GM21619 (cell line): ENCODE results near the gene MEF2B.
"Not testable (repeated sequence)": the region's sequence is repeated elsewhere in the genome, so short reads cannot be mapped to it uniquely, and the experiment has no call there.

Experiments used
- ATAC-seq: cut with Tn5 transposase; IDR thresholded peaks from one replicate; pipeline ENCODE4 v1.9.1; 2021; ENCODE audit not compliant: unreplicated experiment

MEF2B gene

DNA sequence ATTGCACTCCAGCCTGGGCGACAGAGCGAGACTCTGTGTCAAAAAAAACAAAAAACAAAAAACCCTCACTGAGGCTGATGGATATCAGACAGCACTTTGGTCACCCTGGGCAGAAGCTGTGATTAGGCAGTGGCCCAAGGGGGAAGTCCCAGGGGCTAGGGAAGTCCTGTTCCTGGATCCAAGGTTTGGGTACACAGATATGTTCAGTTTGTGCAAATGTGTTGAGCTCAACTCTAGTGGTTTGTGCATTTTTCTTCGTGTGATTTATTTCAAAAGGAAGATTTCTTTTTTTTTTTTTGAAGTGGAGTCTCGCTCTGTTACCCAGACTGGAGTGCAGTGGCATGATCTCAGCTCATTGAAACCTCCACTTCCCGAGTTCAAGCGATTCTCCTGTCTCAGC is 12.3 kb downstream of the MEF2B start:
- ATAC-seq, result no peak

DNA sequence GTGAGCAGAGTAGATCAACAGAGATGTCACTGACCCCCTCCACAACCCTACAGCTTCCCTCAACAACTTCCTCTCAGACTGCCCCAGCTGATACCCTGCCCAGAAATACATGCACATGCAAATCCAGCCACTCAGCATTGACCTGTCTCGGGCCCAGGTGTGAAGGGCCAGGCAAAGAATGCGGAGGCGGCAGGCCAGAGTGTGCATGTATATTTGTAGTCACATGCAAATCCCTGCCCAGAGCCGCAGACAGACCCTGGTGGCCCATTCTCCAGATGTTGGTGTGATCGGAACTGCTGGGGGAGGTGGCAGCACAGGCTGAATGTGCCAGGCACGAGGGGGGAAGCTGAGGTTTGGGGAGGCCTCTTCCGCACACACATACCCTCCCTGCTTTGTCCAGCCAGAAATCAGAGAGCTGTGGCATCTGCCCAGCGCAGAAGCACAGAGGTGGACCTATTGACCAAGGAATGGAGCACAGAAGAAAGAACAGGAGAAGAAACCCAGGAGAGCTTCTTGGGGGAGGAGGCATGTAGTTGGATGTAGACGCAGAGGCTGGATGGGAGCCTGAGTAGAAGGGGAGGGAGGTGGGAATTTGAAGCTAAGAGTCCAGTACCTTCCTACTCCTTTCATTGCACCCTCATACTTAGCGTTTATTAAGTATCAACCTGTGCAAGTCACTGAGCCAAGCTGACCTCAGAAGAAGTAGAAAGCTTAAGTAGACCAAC is 14.4 kb downstream of the MEF2B start:
- ATAC-seq, result peak; percentile 58

DNA sequence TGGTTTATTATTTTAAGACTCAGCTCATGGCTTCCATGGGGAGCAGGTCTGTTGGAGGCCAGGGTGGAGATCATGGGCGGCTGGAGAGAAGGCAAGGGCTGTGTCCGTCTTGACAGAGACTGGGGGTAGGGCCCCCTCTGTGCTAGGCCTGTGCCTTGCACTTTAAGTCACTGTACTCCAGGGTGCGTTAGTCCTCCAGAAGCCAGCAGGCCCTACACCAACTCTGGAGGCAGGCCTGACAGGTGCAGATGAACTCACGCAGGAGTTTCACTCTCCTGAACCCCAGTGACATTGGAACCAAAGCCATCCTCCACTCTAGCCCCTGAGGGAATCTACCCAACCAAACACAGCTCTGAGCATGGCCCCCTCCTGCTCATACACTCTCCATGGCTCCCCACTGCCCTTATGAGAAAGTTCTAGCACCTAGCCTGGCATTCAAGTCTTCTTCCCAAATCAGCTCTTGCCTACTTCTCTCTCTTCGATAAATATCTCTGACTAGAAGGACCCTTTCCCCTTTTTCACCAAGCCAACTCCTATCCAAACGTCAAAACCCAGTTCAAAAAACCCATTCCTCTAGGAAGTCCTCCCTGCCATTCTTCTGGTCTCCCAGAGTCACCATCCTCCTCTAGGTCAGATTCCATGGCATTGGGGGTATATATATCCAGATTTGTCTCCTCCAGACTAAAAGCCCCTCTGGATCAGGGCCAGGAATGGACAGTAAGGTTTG is 15.1 kb downstream of the MEF2B start:
- ATAC-seq, result no peak

DNA sequence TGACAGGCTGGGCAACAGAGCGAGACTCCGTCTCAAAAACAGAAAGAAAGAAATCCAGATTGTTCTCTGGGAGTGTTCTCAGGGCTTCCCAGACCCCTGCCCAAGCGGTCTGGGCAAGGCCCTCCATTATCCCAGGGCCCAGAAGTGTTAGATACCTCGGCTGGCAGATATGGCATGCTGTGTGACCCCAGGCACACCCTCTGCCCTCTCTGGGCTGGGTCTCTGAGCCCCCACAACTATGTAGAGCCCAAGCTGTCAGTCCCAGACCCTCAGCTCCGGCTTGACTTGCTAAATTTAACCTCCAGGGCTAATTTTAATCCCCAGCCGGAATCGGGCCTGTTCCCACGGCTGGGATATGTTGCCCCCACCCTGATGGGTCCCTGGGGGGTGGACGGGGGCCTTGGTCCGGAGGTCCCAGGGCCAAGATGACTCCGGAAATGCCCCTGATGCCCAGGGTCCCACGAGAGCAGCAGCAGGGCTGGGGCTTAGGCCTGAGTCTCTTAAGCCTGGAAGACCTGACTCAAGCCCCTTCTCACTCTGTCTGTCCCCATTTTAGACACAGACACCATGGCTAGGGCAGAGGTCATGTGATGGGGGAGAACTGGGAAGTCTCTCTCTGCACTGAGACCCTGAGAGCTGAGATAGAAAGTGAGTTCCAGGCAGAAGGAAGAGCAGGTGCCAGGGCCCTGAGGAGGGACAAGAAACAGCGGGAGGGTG is 17.2 kb downstream of the MEF2B start:
- no peak for ATAC-seq

DNA sequence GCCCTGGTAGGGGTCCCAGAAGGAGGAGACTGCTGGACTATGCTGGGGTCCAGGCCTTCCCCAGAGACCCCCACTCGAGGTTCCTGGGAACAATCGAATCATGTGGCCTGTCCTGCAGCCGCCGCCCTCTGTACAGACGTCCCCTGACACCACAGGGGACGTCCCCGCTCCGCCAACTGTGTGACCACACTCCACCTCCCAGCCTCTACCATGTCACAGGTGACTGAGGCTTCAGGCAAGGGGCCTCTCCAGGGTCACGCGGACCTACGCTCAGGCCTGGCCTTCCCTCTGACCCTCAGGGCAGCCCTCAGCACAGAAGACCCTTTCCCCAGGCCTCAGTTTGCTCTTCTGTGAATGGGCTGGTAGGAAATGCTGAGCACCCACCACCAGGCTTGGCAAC is 18.6 kb downstream of the MEF2B start:
- ATAC-seq, result no peak

DNA sequence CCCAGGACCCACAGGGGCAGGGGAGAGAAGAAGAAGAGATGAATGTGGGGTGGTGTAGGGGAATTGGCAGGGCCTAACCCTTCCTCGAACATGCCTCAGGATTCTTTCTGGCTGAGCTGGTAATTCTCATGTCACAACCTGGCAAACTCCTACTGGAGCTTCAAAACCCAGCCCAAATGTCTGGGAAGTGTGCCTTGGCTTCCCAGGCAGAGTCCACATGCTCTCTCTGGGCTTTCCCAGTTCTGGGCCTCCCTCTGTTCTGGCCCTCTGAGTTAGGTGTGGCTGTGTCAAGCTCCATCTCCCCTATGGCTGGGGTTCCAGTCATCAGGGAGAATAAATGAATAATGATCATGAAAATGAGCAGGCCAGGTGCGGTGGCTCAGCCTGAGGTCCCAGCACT is 20.6 kb downstream of the MEF2B start:
- ATAC-seq, result no peak

DNA sequence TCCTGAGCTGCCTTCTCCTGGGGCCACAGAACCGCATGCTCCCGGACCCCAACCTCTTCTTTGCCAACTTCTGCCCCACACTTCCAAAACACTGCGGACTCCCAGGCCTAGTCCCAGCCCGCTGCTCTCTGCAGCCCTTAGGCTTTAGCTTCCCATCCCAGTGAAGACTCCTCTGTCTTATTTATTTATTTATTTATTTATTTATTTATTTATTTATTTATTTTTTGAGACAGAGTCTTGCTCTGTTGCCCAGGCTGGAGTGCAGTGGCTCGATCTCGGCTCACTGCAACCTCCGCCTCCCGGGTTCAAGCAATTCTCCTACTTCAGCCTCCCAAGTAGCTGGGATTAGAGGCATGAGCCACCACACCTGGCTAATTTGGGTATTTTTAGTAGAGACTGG is 21.6 kb downstream of the MEF2B start:
- ATAC-seq, result not testable (repeated sequence)

DNA sequence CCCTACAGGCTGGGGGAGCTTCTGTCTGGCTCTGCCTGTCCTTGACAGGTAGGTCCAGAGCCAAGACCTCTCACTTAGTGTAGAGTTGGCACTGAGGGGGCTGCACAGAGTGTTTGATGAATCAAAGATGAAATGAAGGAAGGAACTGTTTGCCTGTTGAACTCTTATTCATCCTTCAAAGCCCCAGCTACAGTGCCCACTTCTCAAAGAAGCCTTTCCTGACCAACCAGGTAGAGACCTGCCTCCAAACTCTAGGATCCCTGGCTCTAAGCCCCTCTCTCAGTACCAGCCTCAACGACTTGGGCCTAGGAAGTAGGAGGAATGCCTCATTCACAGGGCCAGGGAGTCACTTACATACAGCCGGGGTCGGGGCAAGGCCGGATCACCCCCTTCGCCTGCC is 22.7 kb downstream of the MEF2B start:
- ATAC-seq, result no peak

DNA sequence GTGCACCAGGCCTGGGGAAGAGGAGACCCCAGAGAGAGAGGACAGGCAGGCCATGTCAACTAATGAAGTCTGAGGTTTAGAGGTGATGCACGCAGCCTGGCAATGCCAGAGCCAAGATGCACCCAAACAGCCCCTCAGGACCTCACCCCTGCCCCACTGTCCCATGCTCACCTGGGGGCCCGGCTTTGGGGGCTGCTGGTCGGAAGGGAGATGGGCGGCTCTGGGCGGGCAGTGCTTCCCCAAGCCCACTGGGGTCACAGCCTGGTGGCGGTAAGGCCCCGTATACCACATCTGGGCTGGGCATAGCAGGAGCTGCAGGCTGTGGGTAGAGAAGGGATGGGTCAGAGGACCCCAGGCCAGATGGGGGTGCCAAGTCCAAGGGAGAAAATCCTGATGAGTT is 23.2 kb downstream of the MEF2B start:
- no peak for ATAC-seq

DNA sequence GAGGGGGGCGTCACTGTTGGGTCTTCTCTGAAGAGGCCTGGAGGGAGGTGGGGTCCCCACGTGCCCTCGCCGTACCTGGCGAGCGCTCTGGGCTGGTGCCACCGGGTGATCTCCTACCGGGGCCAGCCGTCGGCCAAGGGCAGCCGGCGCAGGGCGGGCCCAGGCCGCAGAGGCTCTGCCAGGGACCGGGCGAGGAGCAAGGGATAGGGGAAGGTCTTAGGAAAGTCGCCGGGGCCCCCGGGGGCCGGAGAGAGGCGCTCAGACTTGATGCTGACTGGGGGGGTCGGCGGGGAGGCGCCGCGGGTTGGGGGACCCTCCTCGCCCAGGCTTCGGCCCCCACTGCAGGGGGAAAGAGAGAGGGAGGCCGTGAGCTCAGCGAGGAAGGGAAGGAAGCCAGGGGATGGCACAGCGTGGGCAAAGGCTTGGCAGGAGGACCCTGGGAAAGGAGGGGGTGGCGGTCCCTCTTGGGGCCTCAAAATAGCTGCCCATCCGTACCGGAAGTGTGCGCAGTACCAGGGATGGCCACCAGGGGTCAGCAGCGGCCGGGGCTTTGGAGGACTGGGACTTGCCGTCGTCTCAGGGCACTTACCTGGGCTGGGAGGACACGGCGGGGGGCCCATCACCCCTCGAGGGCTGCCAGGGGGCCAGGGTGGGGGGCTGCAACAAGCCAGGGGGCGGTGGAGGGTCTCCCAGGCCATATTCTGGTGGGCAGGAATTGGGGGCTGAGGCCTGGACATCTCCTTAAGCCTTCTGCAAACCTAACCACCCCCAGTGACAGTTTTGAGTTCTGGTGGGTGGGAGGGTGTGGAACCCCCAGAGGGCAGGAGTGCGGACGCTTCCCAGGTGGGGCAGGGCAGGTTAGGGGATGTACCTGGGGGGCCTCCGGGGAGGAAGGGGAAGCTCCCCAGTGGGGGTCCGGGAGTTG is 24.1 kb downstream of the MEF2B start:
- ATAC-seq, result no peak

DNA sequence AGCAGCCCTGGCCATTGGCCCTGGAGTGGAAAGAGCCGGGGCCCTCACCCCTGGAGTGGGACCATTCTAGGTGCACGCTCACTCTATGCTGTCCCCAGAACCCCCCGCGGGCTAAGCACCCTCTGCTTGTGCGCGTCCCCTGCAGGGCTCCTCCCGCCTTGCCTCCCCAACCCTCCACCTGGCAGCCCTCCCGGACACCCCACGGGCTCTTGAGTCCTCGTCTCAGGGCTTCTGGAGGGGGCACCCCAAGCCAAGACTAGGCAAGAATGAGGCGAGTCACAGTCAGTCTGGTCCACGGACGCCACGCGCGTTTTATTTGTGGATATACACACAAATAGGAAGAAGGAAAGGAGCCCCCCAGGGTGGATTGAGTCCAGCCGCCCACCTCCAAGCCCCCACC is 24.8 kb downstream of the MEF2B start:
- ATAC-seq, result no peak

DNA sequence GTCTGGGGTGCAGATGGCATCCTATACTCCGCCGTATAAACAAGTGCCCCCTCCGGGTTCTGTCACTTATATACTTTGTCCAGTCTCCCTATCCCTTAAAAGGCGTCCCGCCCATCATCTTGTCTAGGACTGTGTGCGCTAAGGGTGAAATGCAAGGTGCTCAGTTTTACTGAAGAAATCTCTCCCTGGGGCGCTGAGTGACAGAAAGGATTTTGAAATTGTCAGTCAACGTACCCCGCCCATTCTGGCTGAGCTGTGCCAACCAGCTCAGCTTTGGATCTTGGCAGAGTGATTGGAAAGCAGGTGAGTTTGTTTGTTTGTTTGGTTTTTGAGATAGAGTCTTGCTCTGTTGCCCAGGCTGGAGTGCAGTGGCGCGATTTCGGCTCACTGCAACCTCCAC is 27.7 kb downstream of the MEF2B start:
- ATAC-seq, result no peak

DNA sequence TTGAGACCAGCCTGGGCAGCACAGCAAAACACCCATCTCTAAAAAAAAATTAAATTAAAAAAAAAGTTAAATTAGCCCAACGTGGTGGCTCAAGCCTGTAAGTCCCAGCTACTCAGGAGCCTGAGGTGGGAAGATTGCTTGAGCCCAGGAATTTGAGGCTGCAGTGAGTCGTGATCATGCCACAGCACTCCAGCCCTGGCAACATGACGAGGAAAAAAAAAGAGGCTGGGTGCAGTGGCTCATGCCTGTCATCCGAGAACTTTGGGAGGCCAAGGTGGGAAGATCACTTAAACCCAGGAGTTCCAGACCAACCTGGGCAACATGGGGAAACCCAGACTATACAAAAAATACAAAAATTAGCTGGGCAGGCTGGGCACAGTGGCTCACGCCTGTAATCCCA is 29.6 kb downstream of the MEF2B start:
- ATAC-seq, result no peak

DNA sequence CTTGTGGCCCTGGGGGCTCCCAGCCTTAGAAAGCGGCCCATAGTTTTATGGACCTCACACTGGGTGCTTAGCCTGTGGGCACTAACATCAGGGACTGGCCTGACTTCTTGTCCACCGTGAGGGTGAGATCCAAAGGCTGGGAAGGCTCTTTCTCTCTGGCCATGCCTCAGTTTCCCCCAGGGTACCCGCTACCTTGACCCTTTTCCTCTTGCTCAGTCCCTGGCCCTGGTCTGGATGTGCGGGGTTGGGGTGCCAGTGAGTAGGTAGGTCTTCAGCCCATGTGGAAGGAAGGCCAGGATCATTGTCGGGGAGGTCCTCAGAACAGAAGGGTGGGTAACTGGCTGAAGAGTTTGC is 30.2 kb downstream of the MEF2B start:
- no peak for ATAC-seq

DNA sequence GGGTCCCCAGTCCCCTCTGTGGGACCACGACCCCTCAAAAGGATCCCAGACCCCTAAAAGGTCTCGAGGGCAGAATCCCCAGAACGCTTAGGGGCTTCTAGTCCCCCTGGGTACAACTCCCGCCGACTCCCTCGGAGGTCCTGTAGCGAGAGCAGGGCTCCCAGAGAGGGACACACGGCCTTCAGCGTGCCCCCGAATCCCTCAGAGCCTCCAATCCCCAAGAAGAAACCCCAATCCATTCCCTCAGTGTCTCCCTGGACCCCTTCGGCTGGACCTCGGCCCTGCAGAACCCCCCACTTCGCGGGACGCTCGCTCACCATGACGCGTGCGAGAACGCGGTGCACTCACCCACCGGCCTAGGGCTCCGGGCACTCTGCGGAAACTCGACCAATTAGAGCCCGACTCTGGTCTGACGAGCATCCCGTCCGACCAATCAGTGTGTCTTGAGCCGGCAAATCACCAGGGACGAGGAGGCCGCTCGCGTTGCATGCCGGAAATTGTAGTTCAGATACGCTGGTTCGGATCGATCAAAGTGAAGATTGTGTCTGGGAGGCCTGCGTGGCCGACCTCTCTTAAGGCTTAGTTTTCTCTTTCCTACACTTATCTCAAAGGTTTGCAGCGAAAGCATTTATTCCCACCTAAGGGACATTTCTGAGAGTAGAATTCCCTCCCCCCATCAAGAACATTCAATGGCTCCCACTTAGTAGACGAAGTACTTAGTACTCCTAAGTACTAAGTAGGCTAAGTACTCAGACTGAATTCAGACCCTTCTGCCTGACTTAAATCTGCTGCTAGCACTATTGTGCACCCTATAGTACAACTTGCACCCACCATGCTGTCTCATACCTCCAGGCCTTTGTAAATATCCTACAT is 31.7 kb downstream of the MEF2B start, which contains the start of gene TMEM161A:
Gene TMEM161A, minus strand, starts transcription at position 370 of the 873 bp plus-strand sequence. Its CDS starts 50 bp downstream, at position 320.
- ATAC-seq, result peak; percentile 96

DNA sequence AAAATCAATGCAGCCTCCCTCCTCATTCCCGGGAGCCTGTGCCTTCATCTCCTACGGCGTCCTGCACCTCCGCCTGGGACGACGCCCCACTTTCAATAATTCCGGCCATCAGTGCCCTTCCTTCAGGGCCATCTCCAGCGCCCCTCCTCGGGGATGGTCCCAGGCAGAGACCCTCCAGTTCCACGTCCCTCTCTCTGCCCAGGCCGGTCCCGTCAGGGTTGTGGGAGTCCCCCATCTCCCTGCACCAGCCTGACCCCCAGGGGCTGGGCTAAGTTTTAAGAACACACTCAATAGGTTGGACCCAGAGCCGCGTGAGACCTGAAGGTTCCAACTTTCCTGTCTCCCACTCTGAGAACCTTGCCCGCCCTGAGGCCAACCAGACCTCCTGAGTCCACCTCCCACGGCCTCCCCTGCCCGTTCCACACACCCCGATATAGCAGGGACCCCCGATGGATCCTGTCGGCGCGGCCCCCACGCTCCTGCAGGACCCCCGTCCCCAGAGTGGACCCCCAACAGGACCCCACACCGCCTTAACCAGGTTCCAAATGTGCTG is 32.4 kb downstream of the MEF2B start:
- ATAC-seq, result no peak

DNA sequence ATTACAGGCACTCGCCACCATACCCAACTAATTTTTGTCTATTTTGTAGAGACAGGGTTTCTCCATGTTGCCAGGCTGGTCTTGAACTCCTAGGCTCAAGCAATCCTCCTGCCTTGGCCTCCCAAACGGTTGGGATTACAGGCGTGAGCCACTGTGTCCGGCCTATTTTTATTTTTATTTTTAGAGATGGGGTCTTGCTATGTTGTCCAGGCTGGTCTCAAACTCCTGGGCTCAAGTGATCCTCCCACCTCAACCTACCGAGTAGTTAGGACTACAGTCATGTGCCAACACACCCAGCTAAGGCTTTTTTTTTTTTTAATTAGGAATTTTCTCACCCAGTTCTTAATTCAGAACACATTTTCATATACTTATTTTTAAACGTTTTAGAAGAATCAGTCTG is 34.4 kb downstream of the MEF2B start:
- not testable (repeated sequence) for ATAC-seq

DNA sequence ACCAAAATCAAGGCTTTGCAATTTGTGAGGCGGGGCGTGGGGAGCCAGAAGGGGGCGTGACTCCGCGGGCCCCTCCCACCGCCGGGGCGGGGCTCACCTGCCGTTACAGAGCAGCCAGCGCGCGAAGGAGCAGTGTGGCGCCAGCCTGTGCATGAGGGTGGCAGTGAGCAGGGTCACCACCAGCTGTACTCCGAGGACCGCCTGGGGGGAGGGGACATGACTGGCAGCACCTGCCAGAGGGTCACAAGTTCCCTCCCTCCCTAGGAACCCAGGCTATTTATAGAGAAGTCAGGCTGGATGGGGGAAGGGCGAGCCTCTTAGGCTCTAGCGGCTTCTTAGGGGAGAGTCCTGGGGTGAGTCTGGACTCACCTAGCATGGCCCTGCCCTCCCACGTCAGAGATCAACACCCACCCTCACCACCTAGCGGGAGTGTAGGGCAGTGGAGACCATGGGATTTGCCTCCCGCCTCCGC is 35.3 kb downstream of the MEF2B start:
- no peak for ATAC-seq

DNA sequence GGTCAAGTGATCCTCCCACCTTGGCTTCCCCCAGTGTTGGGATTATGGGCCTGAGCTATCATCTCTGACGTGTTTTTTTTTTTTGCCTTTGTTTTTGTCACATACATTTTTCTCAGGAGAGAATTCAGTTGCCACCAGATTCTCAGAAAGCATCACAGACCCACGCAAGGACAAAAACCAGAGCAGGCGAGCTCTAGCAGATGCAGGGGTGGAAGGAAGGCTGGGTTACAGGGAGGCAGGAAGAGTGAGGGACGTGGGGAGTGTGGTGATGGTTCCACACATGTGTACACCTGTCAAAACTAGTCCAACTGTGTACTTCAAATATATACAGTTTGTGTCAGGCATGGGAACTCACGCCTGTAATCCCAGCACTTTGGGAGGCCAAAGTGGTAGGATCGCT is 36.1 kb downstream of the MEF2B start:
- ATAC-seq, result no peak

DNA sequence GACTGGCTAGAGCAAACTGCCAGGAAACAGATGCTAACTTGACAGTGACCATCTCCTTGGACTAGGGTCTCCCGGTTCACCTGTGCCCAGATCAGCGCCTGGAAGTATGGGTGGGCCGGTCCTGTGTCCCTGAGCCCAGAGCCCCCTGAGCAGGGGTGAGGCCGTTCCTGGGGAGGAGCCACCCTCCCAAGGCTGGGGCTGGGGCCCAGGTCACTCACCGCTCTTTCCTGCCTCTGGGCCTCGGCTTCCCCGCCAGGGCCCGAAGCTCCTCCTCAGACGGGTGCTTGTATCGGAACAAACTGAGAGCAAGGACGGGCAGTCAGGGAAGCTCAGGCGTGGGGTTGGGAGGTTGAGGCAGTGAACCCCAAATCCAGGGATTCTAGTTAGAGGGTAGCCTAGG is 37.2 kb downstream of the MEF2B start:
- no peak for ATAC-seq
